DLD1 (cell line): Measurements from ENCODE around the gene CHN2.

ENCODE experiments used
- in situ Hi-C: cut with HindIII; loops from 2 replicates; pipeline ENCODE4 v1.10.0; 2017; ENCODE audit warnings: low sequenced_read_pairs

The CHN2 gene

GRCh38 chr7:29457141-29457561 lies 262.6 kb downstream of the CHN2 start:
- in situ Hi-C loops: no loop called here

DNA sequence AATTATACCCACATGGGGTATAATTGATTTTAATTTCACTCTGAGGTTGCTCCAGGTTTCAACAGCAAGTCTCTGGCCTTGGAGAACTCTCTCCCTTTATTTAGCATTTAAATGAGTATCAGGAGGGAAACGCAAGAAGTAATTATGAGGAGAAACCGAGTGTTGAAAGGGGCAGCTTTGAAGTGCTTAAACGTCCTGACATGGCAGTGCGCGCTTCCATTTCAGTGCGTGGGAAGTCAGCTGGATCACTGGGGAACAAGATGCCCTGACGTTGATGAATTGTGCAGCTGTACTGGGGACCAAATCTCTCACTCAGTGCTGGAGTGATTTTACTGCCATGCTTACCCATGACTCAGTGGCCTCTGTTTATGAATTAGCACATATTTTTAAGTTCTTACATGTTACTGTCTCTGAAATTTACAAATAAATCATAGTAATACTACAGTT lies 263.0 kb downstream of the CHN2 start:
- in situ Hi-C loops: no loop called here

GRCh38 chr7:29458933-29459332 lies 264.4 kb downstream of the CHN2 start:
- in situ Hi-C loops: no loop called here

- in situ Hi-C loops: no loop called here
Measured at GRCh38 chr7:29459589-29459988, 265.0 kb downstream of the CHN2 start.

GRCh38 chr7:29461996-29462395 lies 267.4 kb downstream of the CHN2 start:
- in situ Hi-C loops: no loop called here

GRCh38 chr7:29463504-29464158 lies 269.1 kb downstream of the CHN2 start:
- in situ Hi-C loops: no loop called here

GRCh38 chr7:29464753-29465152 lies 270.2 kb downstream of the CHN2 start:
- in situ Hi-C loops: no loop called here

DNA sequence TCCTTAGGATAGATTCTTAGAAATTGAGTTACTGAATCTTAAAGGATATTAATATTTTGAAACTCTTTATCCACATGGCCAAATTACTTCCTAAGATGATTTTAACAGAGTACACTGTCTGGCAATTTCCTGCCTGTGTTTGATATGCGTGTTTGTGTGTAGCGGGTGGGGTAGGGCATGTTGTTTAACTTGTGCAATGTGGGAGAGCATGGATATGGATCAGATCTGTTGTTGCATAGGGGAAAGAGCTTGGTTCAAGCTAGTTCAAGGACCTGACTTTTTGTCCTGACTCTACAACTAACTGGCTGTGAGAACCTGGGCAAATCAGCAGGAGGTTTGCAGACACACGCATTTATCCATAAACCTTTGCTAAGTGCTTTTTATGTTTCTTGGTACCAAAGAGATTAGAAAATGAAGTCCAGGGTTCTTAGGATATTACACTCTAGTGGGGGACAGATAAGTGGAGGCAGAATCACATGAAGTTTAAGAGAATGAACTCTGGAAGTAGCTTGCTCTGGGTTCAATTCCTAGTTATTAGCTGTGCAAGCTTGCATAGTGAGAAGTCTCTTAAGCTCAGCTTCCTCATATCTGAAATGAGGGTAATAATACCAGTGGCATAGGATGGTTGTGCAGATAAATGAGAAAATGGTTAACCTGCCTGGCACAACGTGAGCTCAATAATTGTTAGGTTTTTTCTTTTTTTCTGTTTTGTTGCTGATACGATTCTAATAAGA lies 272.8 kb downstream of the CHN2 start:
- in situ Hi-C loops: no loop called here

DNA sequence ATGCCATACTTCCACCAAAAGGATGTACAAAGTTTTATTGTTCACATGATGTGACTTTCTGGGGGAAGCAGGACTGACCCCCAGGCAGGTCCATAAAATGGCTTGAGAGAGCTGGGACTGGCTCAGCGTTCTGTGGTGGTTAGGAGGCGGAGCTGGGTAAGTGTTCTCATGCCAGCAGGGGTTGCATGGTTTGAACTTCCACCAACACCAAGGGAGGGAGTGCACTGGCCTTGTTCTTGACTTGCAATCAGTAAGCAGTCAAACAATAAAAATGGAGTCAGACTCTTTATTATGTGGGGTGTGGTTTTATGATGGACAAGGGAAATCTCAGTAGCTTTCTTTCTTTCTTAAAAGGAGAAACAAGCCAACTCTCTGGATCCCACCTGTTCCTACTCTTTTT lies 273.6 kb downstream of the CHN2 start:
- in situ Hi-C loops: no loop called here

- in situ Hi-C loops: no loop called here
Measured at GRCh38 chr7:29469281-29469680, 274.7 kb downstream of the CHN2 start.

GRCh38 chr7:29469976-29470557 lies 275.5 kb downstream of the CHN2 start:
- in situ Hi-C loops: no loop called here

- in situ Hi-C loops: no loop called here
Measured at GRCh38 chr7:29471444-29472138, 277.0 kb downstream of the CHN2 start.

GRCh38 chr7:29476916-29477315 lies 282.3 kb downstream of the CHN2 start:
- in situ Hi-C loops: no loop called here

DNA sequence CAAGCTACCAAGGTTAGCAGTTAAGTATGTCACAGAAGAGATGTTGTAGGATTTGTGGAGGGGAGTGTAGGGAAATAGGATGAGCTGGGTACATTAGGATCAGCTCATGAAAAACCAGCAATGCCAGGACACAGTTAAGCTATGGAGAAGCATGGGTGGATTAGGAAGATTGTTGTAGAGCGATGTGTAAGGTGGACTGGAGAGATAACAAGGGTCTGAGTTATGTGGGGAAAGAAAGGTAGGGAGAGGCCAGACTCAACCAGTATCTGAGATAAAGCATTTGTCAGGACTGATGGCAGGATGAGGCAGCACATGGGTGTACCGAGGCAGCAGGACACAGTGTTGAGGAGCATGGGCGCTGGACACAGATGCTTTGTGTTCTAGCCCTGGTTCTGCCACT lies 283.7 kb downstream of the CHN2 start:
- in situ Hi-C loops: no loop called here

- in situ Hi-C loops: no loop called here
Measured at GRCh38 chr7:29478687-29479240, 284.2 kb downstream of the CHN2 start.

DNA sequence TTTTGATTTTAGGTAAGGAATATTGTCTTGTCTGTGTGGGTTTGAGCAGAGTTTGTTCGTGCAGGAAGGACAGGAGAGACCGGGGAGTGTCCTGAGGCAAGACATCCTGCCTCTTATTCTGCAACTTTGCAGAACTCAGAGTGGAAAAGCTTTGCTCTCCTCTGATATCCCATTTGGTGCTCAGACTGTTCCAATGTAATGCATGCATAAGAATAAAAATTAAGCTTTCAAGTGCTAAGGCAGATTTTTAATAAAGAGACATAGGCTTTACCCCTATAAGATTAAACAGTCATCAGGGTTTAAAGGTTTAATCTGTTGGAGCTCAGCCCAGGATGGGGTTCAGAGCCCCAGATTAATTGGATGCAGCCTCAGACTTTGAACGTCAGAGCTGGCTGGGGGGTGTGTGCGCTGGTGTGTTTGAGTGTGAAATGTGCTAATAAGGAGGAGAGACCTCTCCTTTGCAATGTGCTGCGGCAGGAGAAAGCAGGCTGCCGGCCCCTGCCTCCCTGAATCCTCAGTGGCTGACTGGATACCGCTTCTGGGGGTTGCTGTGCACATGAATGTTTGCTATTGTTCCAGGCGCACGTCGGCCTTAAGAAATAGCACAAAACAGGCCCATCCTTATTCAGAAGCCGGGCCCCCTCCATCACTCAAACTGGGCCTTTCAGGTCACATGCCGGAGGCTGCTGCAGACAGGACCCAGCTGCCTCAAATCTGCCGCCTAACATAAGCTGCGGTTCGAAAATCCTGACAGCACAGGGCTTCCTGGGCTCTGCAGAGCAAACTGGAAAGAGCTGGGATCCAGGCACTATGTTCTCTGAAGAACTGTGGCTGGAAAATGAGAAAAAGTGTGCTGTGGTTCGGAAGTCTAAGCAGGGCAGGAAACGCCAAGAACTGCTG lies 285.0 kb downstream of the CHN2 start:
- in situ Hi-C loops: loop anchor here (5.0 kb wide), 1 partner anchor 78 kb away; no protein-coding TSS in a partner anchor

DNA sequence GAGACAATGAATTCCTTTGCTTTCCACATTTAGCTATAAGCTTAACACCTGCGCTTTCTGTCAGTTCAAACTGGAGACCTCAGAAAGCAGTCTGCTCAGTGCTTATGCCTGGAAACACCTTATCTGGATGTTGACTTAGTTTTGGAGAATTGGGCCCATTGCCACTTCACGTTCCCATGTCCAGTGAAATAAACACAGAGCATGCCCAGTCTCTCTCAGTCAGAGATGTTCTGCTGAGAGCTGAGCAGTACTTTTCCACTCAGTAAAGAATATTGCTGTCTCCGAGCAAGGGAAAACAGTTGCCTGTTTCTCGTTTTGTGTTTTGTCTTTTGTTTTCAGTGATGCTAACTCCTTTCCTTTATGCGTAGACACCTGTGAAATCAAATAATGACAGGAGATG lies 285.9 kb downstream of the CHN2 start:
- in situ Hi-C loops: loop anchor here (5.0 kb wide), 1 partner anchor 77 kb away; no protein-coding TSS in a partner anchor

DNA sequence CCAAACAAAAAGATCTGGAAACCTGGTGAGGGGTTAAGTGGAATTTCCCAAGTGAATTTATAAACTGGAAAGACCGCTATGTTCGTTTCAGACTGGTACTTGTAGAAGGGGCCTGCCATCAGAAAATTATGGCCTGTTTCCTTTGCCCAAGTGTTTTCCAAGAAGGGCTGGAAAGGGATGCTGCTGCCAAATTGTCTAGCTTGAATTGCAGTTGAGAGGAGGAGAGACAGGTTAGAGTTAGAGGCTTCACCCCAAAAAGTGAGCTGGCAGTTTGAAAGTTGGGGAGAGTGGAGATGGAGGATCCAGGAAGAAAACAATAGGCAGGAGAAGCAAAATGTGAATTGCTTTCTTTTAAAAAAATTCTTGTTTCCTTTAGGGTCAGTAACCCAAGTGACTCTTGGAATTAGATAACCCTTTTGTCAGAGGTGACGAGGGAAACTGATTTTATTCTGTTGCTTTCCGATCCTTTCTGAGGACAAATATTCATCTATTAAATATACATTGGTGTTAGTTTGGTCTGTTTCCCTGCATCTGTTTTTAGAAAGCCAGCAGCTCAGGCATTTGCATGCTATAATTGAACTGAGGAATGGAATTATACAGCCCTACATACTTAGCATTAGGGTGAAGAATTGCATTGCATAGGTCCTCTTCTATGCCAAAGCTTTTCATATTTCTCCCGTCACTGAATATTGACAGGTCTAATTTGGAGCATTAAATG lies 286.5 kb downstream of the CHN2 start:
- in situ Hi-C loops: loop anchor here (5.0 kb wide), 1 partner anchor 76 kb away; no protein-coding TSS in a partner anchor

- in situ Hi-C loops: loop anchor here (5.0 kb wide), 1 partner anchor 75 kb away; no protein-coding TSS in a partner anchor
Measured at GRCh38 chr7:29482056-29482455, 287.5 kb downstream of the CHN2 start.
